HEK293T (cell line): ENCODE measurements around the gene HTR3B.

Source experiments
- ELF4 ChIP-seq: fragments of 450-650 bp; IDR thresholded peaks from 2 replicates; pipeline ENCODE4 v1.6.1; 2017; ENCODE audit warnings: antibody characterized with exemption
- FOXM1 ChIP-seq: fragments of 450-650 bp; IDR thresholded peaks from 2 replicates; pipeline ENCODE4 v1.6.1; 2017; ENCODE audit warnings: mild to moderate bottlenecking, borderline replicate concordance
- LEF1 ChIP-seq: fragments of 450-650 bp; IDR thresholded peaks from 2 replicates; pipeline ENCODE4 v1.6.1; 2017; ENCODE audit warnings: mild to moderate bottlenecking, borderline replicate concordance
- SUZ12 ChIP-seq: fragments of 450-650 bp; IDR thresholded peaks from 2 replicates; pipeline ENCODE4 v1.6.1; 2016; ENCODE audit warnings: mild to moderate bottlenecking

GRCh38 chr11:113991718-113992458 lies 87.3 kb downstream of the HTR3B start:
- TF ChIP-seq LEF1 (no peak), SUZ12 (no peak), ELF4 (no peak), FOXM1 (no peak)
